SK-N-SH (cell line): ENCODE data around the gene DDI2. TPM values are rescaled to one million over a fixed set of nuclear protein-coding genes. Genes with fewer than 3 reads are reported as not detected.

ENCODE experiments used
- CTCF ChIA-PET: fragments of 300-600, 350-600 bp; formaldehyde crosslinking; extraction: SDS; loops from one replicate; lab custom pipeline; 2021; lab: Yijun Ruan, JAX
- POLR2A ChIA-PET: fragments of 350-600 bp; sonication (Branson Sonifier 250); formaldehyde crosslinking; extraction: SDS; loops from one replicate; lab custom pipeline; 2020; ENCODE audit warnings: antibody characterized with exemption, inconsistent platforms; lab: Yijun Ruan, JAX
- DNase-seq: peaks from one replicate; pipeline ENCODE4 v3.0.0; 2012
- H2AFZ ChIP-seq: fragments of 200-600 bp; sonication (generic); 2 replicates; pipeline ENCODE4 v1.8.1; 2016; ENCODE audit warnings: antibody characterized with exemption, mild to moderate bottlenecking, low read depth
- H3F3A ChIP-seq: fragments of 200-600 bp; sonication (generic); replicated peaks from 2 replicates; pipeline ENCODE3; 2016; ENCODE audit warnings: antibody characterized with exemption, mild to moderate bottlenecking; ENCODE audit not compliant: insufficient read depth
- H3K27ac ChIP-seq, 2 experiments: fragments of 200-500 bp in 1 of 2; fragments of 200-600 bp in 1 of 2; sonication (Bioruptor generic) in 1 of 2; sonication (generic), shearing (Covaris generic) in 1 of 2; 2 replicates each; pipeline versions ENCODE4 v1.5.1 to v1.6.1; 2014 to 2016; ENCODE audit warnings: low read depth in 2 of 2, inconsistent platforms in 1 of 2, low read length in 1 of 2, mild to moderate bottlenecking in 1 of 2, mixed read lengths in 1 of 2
- H3K27me3 ChIP-seq: fragments of 200-600 bp; sonication (generic), shearing (Covaris generic); 2 replicates; pipeline ENCODE4 v1.6.1; 2016; ENCODE audit warnings: mixed run types; ENCODE audit not compliant: insufficient read depth
- H3K36me3 ChIP-seq, 2 experiments: fragments of 200-500 bp in 1 of 2; fragments of 200-600 bp in 1 of 2; sonication (Bioruptor generic) in 1 of 2; sonication (generic) in 1 of 2; replicated peaks in 1 of 2; 2 replicates each; pipeline versions ENCODE3 to v1.5.1; 2014 to 2016; ENCODE audit warnings: low read length in 1 of 2, mild to moderate bottlenecking in 1 of 2; ENCODE audit not compliant: insufficient read depth in 2 of 2, control insufficient read depth in 1 of 2
- H3K4me1 ChIP-seq, 2 experiments: fragments of 200-500 bp in 1 of 2; fragments of 200-600 bp in 1 of 2; sonication (Bioruptor generic) in 1 of 2; sonication (generic), shearing (Covaris generic) in 1 of 2; 2 replicates each; pipeline versions ENCODE4 v1.5.1 to v1.6.1; 2014 to 2016; ENCODE audit warnings: low read depth in 1 of 2, low read length in 1 of 2, mixed run types in 1 of 2; ENCODE audit not compliant: insufficient read depth in 2 of 2, control insufficient read depth in 1 of 2
- H3K4me2 ChIP-seq: fragments of 200-600 bp; sonication (generic), shearing (Covaris generic); 2 replicates; pipeline ENCODE4 v1.6.1; 2017; ENCODE audit warnings: mixed run types
- H3K4me3 ChIP-seq, 2 experiments: fragments of 200-500 bp in 1 of 2; fragments of 200-600 bp in 1 of 2; sonication (Bioruptor generic) in 1 of 2; sonication (generic), shearing (Covaris generic) in 1 of 2; 2 replicates each; pipeline versions ENCODE4 v1.5.1 to v1.8.1; 2014 to 2016; ENCODE audit warnings: low read depth in 2 of 2, inconsistent platforms in 1 of 2, low read length in 1 of 2, mild to moderate bottlenecking in 1 of 2, mixed read lengths in 1 of 2, moderate library complexity in 1 of 2
- H3K79me2 ChIP-seq: fragments of 200-600 bp; sonication (generic); 2 replicates; pipeline ENCODE4 v1.8.1; 2017; ENCODE audit warnings: mild to moderate bottlenecking; ENCODE audit not compliant: insufficient read depth
- H3K9ac ChIP-seq: fragments of 200-600 bp; sonication (generic); 2 replicates; pipeline ENCODE4 v1.6.1; 2017; ENCODE audit warnings: mixed run types
- H3K9me2 ChIP-seq: fragments of 200-600 bp; sonication (generic); 2 replicates; pipeline ENCODE4 v1.6.1; 2017; ENCODE audit warnings: mixed run types
- H3K9me3 ChIP-seq: fragments of 200-600 bp; sonication (generic); 2 replicates; pipeline ENCODE4 v1.6.1; 2017; ENCODE audit warnings: mixed run types, mild to moderate bottlenecking, moderate library complexity
- H4K20me1 ChIP-seq: fragments of 200-600 bp; sonication (generic); 2 replicates; pipeline ENCODE4 v1.6.1; 2017; ENCODE audit warnings: mild to moderate bottlenecking, mixed run types; ENCODE audit not compliant: insufficient read depth
- CHD2 ChIP-seq: fragments of 150-350 bp; IDR thresholded peaks from 2 replicates; pipeline ENCODE4 v1.6.1; 2018; ENCODE audit warnings: low read length; ENCODE audit not compliant: partially characterized antibody
- ELF1 ChIP-seq: IDR thresholded peaks from 2 replicates; pipeline ENCODE4 v1.4.0; 2012
- EP300 ChIP-seq, 2 experiments: IDR thresholded peaks; 2 replicates each; pipeline versions ENCODE4 v1.4.0 to v1.6.1; 2012; ENCODE audit warnings: borderline replicate concordance in 1 of 2, low read depth in 1 of 2, low read length in 1 of 2
- EZH2phosphoT487 ChIP-seq: fragments of 200-600 bp; sonication (generic); IDR thresholded peaks from 2 replicates; pipeline ENCODE4 v1.6.1; 2017; ENCODE audit warnings: low read depth, mixed run types, mild to moderate bottlenecking, antibody characterized with exemption, moderate library complexity, borderline replicate concordance
- FOXM1 ChIP-seq: IDR thresholded peaks from 2 replicates; pipeline ENCODE4 v1.4.0; 2012; ENCODE audit warnings: low read depth, mild to moderate bottlenecking
- GATA2 ChIP-seq: sonication (generic); formaldehyde crosslinking; IDR thresholded peaks from 2 replicates; pipeline ENCODE4 v1.5.0; 2020; ENCODE audit warnings: mild to moderate bottlenecking, missing genetic modification reagents
- IRF3 ChIP-seq: fragments of 150-350 bp; IDR thresholded peaks from 2 replicates; pipeline ENCODE4 v1.6.1; 2016; ENCODE audit warnings: mild to moderate bottlenecking, low read depth, low read length
- MAX ChIP-seq: IDR thresholded peaks from 2 replicates; pipeline ENCODE4 v1.4.0; 2012; ENCODE audit warnings: low read depth
- MXI1 ChIP-seq: IDR thresholded peaks from 2 replicates; pipeline ENCODE4 v1.6.1; 2012; ENCODE audit warnings: mild to moderate bottlenecking, low read depth, low read length, improper control_type of control experiment
- POLR2AphosphoS5 ChIP-seq: IDR thresholded peaks from 2 replicates; pipeline ENCODE4 v1.6.1; 2012; ENCODE audit warnings: low read depth, low read length
- RAD21 ChIP-seq: IDR thresholded peaks from 2 replicates; pipeline ENCODE4 v1.6.1; 2012; ENCODE audit warnings: mild to moderate bottlenecking, low read length
- RCOR1 ChIP-seq: fragments of 150-350 bp; IDR thresholded peaks from 2 replicates; pipeline ENCODE4 v1.6.1; 2017; ENCODE audit warnings: antibody characterized with exemption, low read length
- WGBS: methylation state at CpG from one replicate; pipeline ENCODE4 v1.1.6; 2017; ENCODE audit warnings: low lambda C conversion rate; 5-methylcytosine and 5-hydroxymethylcytosine counted together
- polyA plus RNA-seq, 3 experiments: library from polyadenylated mRNA; depleted of rRNA; stranded (reverse); fragments of >200 nt; gene quantifications; 2 replicates each; pipeline ENCODE4 v1.2.3, GENCODE V29; 2012
- TF ChIP-seq, protein P1 (sequence below): IDR thresholded peaks from 2 replicates; pipeline ENCODE4 v1.4.0; 2012; ENCODE audit warnings: low read depth, borderline replicate concordance

DDI2 gene
- polyA plus RNA-seq, 1 of the 3 experiments (the other 2 are of a cell fraction), result 2.8 TPM

DNA sequence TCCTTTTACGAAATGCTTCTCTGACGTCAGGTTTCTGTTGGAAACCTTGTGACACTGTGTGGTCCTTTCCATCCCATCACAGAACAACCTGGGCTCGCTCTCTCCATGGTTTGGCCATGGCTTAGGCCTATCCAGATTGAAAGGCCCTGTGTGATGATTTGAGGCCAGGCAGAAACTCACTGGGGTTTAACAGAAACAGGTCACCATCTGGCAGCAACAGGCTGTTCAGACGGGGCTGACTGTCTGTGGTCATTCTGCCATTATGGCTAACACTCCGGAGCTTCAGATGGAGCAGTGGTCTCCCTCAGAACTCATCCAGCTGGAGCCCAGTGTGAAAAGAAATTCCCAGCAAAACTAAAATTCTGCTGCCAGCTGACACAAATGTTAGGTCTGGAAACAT lies 76.1 kb downstream of the DDI2 start:
- POLR2A ChIA-PET, result no interaction called here

DNA sequence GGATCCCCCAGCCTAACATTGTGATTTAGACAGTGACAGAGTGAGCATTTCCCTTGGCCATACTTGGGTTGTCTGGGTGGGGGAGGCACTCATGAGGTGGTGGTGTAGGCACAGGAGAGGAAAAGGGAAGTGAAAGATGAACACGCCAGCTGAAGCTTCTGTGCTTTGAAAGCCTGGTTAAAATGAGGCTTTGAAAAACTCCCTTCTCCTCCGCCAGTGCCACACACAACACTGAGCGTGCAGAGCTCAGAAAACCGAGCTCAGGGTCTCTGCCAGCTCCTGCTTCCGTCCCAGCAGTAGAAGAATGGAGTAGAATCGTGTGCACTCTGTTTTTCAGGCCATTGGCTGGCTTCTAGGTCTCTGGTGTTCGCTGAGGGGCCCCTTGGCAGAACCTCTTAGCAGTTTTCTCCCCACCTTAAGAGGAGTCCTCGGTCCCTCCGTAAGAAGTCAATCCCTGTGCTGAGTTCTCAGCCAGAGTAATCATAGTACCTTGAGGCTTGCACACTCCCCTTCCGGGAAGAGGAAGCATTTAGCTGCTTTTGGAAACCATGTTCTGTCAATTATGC lies 79.8 kb downstream of the DDI2 start:
- Histone ChIP-seq H3K9me2 (no peaks in the 10 kb centered on the region), H3F3A (no peaks in the 10 kb centered on the region), H3K79me2 (peaks cover 95% of the 10 kb centered on the region), H3K36me3 (no peaks in the 10 kb centered on the region), H3K4me2 (no peak overlapping the region), H3K27ac (no peak overlapping the region), H3K27me3 (no peaks in the 10 kb centered on the region), H2AFZ (no peak overlapping the region), H3K4me3 (no peak overlapping the region), H4K20me1 (peaks cover 44% of the 10 kb centered on the region)
- WGBS, result 93% methylated on average over 10 of the region's 10 CpGs
- ChIA-PET POLR2A (no interaction called here), CTCF (interaction anchor here (1.2 to 1.5 kb wide), 2 partner anchors 15 to 44 kb away, joined by 3 to 4 read pairs; no protein-coding TSS in a partner anchor)
- DNase-seq, result no peak
- TF ChIP-seq MXI1, result no peak
- TF ChIP-seq, protein P1, sequence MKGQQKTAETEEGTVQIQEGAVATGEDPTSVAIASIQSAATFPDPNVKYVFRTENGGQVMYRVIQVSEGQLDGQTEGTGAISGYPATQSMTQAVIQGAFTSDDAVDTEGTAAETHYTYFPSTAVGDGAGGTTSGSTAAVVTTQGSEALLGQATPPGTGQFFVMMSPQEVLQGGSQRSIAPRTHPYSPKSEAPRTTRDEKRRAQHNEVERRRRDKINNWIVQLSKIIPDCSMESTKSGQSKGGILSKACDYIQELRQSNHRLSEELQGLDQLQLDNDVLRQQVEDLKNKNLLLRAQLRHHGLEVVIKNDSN, result no peak
- TF ChIP-seq, all 33 proteins: peak for 0
- Histone ChIP-seq H3K9ac (no peak overlapping the region), H3K4me1 (no peaks in the 10 kb centered on the region), H3K9me3 (no peaks in the 10 kb centered on the region)

More for the DNA sequence above, 76.1 kb downstream of the DDI2 start:
- H2AFZ ChIP-seq, result no peak overlapping the region
- H4K20me1 ChIP-seq, result peaks cover 24% of the 10 kb centered on the region
- H3K36me3 ChIP-seq, result no peaks in the 10 kb centered on the region
- no peak overlapping the region for H3K4me2 ChIP-seq
- H3K9me3 ChIP-seq, result no peaks in the 10 kb centered on the region
- no peaks in the 10 kb centered on the region for H3K4me1 ChIP-seq
- H3K9me2 ChIP-seq, result no peaks in the 10 kb centered on the region
- TF ChIP-seq RAD21 (no peak), ELF1 (no peak), IRF3 (no peak), CHD2 (no peak), EZH2phosphoT487 (no peak), POLR2AphosphoS5 (no peak), MAX (no peak), RCOR1 (no peak), EP300 (IDR thresholded peaks at IDR 0.05; ENCODE audit: borderline replicate concordance in 1 of 2, low read depth in 1 of 2, low read length in 1 of 2) (no peak), FOXM1 (no peak), GATA2 (CRISPR knock-in tag) (no peak)
- no peak overlapping the region for H3K4me3 ChIP-seq
- H3K27ac ChIP-seq, result no peak overlapping the region
- no peak overlapping the region for H3K9ac ChIP-seq
- H3K27me3 ChIP-seq, result no peaks in the 10 kb centered on the region
- WGBS, result 93% methylated on average over 5 of the region's 5 CpGs
- H3K79me2 ChIP-seq, result peaks cover 95% of the 10 kb centered on the region
- CTCF ChIA-PET, result no interaction called here
- no peak for DNase-seq
- no peaks in the 10 kb centered on the region for H3F3A ChIP-seq
